Coronary artery (tissue), 2 donors: ENCODE measurements around the gene MGA.

ENCODE experiments used
- DNase-seq: peaks from one replicate; pipeline ENCODE4 v3.0.0-alpha.2; 2017; ENCODE audit warnings: low spot score
- H3K27ac ChIP-seq, 2 donors: fragments of 200-600 bp; sonication (generic); one replicate each; pipeline ENCODE4 v1.5.1; 2016 to 2019
- H3K4me3 ChIP-seq: fragments of 200-600 bp; sonication (generic); 2 replicates; pipeline ENCODE4 v1.5.1; 2016; ENCODE audit warnings: mild to moderate bottlenecking, moderate library complexity
- CTCF ChIP-seq: fragments of 200-600 bp; sonication (generic); IDR thresholded peaks from one replicate; pipeline ENCODE4 v1.5.1; 2019; ENCODE audit warnings: antibody characterized with exemption

MGA gene

GRCh38 chr15:41811432-41812195 is 151.4 kb downstream of the MGA start:
- DNase-seq: peak; percentile 84
- H3K4me3 ChIP-seq: no peak overlapping the region
- H3K27ac ChIP-seq: no peak overlapping the region
- peak; percentile 91 for TF ChIP-seq CTCF

DNA sequence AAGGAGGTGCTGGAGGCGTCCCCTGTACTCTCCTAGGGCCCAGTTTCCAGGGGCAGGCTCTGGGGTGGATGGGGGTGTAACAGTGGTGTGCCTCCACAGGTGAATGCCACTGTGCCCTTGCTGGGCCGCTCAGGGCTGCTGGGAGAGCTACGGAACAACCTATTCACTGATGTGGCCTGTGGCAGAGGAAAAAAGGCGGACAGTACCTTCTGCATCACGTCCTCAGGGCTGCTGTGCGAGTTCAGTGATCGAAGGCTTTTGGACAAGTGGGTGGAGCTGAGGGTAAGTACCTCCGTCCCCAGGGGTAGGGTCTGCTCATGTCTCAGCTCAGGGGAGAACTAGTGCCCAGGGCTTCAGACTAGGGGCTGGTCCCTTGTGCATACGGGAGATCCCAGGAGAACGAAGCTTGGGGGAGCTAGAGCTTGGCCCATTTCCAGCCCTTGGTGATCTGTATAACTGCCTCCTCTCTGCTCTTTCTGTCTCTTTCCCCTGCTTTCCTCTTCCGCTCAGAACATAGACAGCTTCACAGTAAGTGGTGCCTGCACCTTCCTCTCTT is 152.7 kb downstream of the MGA start:
- TF ChIP-seq CTCF: no peak

GRCh38 chr15:41813426-41813825 is 153.2 kb downstream of the MGA start:
- no peak for DNase-seq
- no peak for TF ChIP-seq CTCF
- no peak overlapping the region for H3K4me3 ChIP-seq
- H3K27ac ChIP-seq: no peak overlapping the region

More for the DNA sequence above, 152.7 kb downstream of the MGA start:
- Histone ChIP-seq H3K27ac (no peak overlapping the region), H3K4me3 (no peak overlapping the region)
- DNase-seq: no peak

GRCh38 chr15:41814534-41814933 is 154.3 kb downstream of the MGA start:
- DNase-seq: no peak
- H3K27ac ChIP-seq: no peak overlapping the region
- no peak overlapping the region for H3K4me3 ChIP-seq
- TF ChIP-seq CTCF: no peak

DNA sequence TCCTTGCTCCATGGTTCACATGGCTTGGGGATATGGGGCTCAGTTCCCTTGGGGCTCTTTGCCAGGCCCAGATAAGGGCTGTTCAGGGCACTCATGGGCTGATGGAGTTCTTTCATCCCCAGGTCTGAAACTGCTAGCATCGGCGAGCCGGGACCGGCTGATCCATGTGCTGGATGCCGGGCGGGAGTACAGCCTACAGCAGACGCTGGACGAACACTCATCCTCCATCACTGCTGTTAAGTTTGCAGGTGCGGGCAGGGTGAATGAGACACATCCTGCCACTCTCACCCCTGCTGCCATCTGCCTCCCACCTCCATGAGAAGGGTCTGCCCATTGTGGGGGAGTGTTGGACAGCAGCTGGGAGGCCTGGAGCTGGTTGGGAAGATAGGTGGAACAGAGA is 156.6 kb downstream of the MGA start:
- Histone ChIP-seq H3K4me3 (no peak overlapping the region), H3K27ac (no peak overlapping the region)
- TF ChIP-seq CTCF: no peak
- no peak for DNase-seq

- no peak for DNase-seq
- no peak overlapping the region for H3K4me3 ChIP-seq
- no peak overlapping the region for H3K27ac ChIP-seq
- TF ChIP-seq CTCF: no peak
Measured at GRCh38 chr15:41817327-41817726, 157.1 kb downstream of the MGA start.

GRCh38 chr15:41817781-41818180 is 157.6 kb downstream of the MGA start:
- no peak for DNase-seq
- Histone ChIP-seq H3K27ac (no peak overlapping the region), H3K4me3 (no peak overlapping the region)
- TF ChIP-seq CTCF: no peak
